OCI-LY7 (cell line): ENCODE results near the gene IGF1R. TPM values are rescaled to one million over a fixed set of nuclear protein-coding genes. Genes with fewer than 3 reads are reported as not detected.

Experiments used
- BruUV-seq: library from RNA; stranded (reverse); fragments of 400-500 nt; replicated peaks from 2 replicates; lab custom pipeline; 2021; lab: Mats Ljungman, UMichigan
- CTCF ChIA-PET: fragments of 300-600 bp; sonication (Branson Sonifier 250); formaldehyde crosslinking; loops from one replicate; lab custom pipeline; 2022; ENCODE audit warnings: antibody characterized with exemption; ENCODE audit not compliant: unreplicated experiment; lab: Charles Lee
- POLR2A ChIA-PET: fragments of 300-600 bp; sonication (Branson Sonifier 250); formaldehyde crosslinking; loops from one replicate; lab custom pipeline; 2022; ENCODE audit warnings: antibody characterized with exemption; lab: Charles Lee
- DNase-seq: peaks from one replicate; pipeline ENCODE4 v3.0.0-alpha.2; 2015; ENCODE audit warnings: low spot score
- H2AFZ ChIP-seq: fragments of 200-600 bp; sonication (generic), shearing (Covaris generic); 2 replicates; pipeline ENCODE4 v1.6.1; 2014; ENCODE audit warnings: mild to moderate bottlenecking, antibody characterized with exemption, low read length, moderate library complexity
- H3K27ac ChIP-seq: fragments of 200-600 bp; sonication (generic); 2 replicates; pipeline ENCODE4 v1.5.1; 2014; ENCODE audit warnings: mixed run types, low read depth, mild to moderate bottlenecking, moderate library complexity, low read length, inconsistent platforms; ENCODE audit not compliant: poor library complexity, severe bottlenecking
- H3K36me3 ChIP-seq: fragments of 200-600 bp; sonication (generic); 2 replicates; pipeline ENCODE4 v1.6.1; 2014; ENCODE audit warnings: mild to moderate bottlenecking, antibody characterized with exemption, low read length, moderate library complexity, mixed read lengths; ENCODE audit not compliant: insufficient read depth
- H3K4me1 ChIP-seq: fragments of 200-600 bp; sonication (generic); 2 replicates; pipeline ENCODE4 v1.5.1; 2014; ENCODE audit warnings: mild to moderate bottlenecking, low read length; ENCODE audit not compliant: insufficient read depth, poor library complexity, severe bottlenecking
- H3K4me2 ChIP-seq: fragments of 200-600 bp; sonication (generic); 2 replicates; pipeline ENCODE4 v1.6.1; 2014; ENCODE audit warnings: mild to moderate bottlenecking, low read length
- H3K4me3 ChIP-seq: fragments of 200-600 bp; sonication (generic); 2 replicates; pipeline ENCODE4 v1.5.1; 2014; ENCODE audit warnings: mild to moderate bottlenecking, low read depth, low read length; ENCODE audit not compliant: poor library complexity, severe bottlenecking
- H3K79me2 ChIP-seq: fragments of 200-600 bp; sonication (generic); 2 replicates; pipeline ENCODE4 v1.6.1; 2016; ENCODE audit warnings: low read depth, mild to moderate bottlenecking, low read length, moderate library complexity, mixed read lengths; ENCODE audit not compliant: insufficient read depth
- H3K9me2 ChIP-seq: fragments of 200-600 bp; sonication (generic); 2 replicates; pipeline ENCODE4 v1.6.1; 2016; ENCODE audit warnings: mild to moderate bottlenecking, low read length, mixed read lengths; ENCODE audit not compliant: insufficient read depth
- H3K9me3 ChIP-seq: fragments of 200-600 bp; sonication (generic); 2 replicates; pipeline ENCODE4 v1.6.1; 2014; ENCODE audit warnings: mild to moderate bottlenecking, mixed run types, low read length, mixed read lengths
- H4K20me1 ChIP-seq: fragments of 200-600 bp; sonication (generic); 2 replicates; pipeline ENCODE4 v1.6.1; 2014; ENCODE audit warnings: mild to moderate bottlenecking, antibody characterized with exemption, low read length, moderate library complexity, mixed read lengths; ENCODE audit not compliant: insufficient read depth
- EZH2phosphoT487 ChIP-seq: fragments of 200-600 bp; sonication (generic); IDR thresholded peaks from 2 replicates; pipeline ENCODE4 v1.6.1; 2018; ENCODE audit warnings: low read depth, borderline replicate concordance, mild to moderate bottlenecking, mixed run types, antibody characterized with exemption, low read length, moderate library complexity, mixed read lengths
- intact Hi-C: fragments of 100-400 bp; cut with micrococcal nuclease; formaldehyde crosslinking; loops from one replicate; pipeline ENCODE4 v1.10.0; 2022; ENCODE audit not compliant: unreplicated experiment
- total RNA-seq, 2 experiments: library from RNA; depleted of rRNA in 1 of 2; stranded (reverse); fragments of >200 nt in 1 of 2; shearing (Covaris generic) in 1 of 2; gene quantifications; 2 replicates each; pipeline ENCODE4 v1.2.3, GENCODE V29; 2014 to 2022
- TF ChIP-seq, protein P1 (sequence below): fragments of 200-600 bp; sonication (generic); conservative IDR thresholded peaks from 2 replicates; pipeline ENCODE4 v1.5.1; 2014; ENCODE audit warnings: mild to moderate bottlenecking, antibody characterized with exemption, low read length, moderate library complexity, mixed read lengths

IGF1R gene
- total RNA-seq, 2 experiments from 2014 or later, result 26.5 to 29.1 TPM

- ChIA-PET CTCF (no interaction called here), POLR2A (interaction anchor here (0.5 kb wide), 1 partner anchor 345 kb away, joined by 3 read pairs; no protein-coding TSS in a partner anchor)
- Histone ChIP-seq H3K4me2 (no peak overlapping the region), H3K27ac (no peak overlapping the region), H3K4me1 (no peaks in the 10 kb centered on the region), H2AFZ (no peak overlapping the region), H3K79me2 (no peaks in the 10 kb centered on the region), H3K4me3 (no peak overlapping the region), H4K20me1 (peaks cover 14% of the 10 kb centered on the region; the same call in 1 of the 2 replicates), H3K36me3 (no peaks in the 10 kb centered on the region), H3K9me3 (no peaks in the 10 kb centered on the region), H3K9me2 (no peaks in the 10 kb centered on the region)
- BruUV-seq, result no TSS peak
- TF ChIP-seq, protein P1, sequence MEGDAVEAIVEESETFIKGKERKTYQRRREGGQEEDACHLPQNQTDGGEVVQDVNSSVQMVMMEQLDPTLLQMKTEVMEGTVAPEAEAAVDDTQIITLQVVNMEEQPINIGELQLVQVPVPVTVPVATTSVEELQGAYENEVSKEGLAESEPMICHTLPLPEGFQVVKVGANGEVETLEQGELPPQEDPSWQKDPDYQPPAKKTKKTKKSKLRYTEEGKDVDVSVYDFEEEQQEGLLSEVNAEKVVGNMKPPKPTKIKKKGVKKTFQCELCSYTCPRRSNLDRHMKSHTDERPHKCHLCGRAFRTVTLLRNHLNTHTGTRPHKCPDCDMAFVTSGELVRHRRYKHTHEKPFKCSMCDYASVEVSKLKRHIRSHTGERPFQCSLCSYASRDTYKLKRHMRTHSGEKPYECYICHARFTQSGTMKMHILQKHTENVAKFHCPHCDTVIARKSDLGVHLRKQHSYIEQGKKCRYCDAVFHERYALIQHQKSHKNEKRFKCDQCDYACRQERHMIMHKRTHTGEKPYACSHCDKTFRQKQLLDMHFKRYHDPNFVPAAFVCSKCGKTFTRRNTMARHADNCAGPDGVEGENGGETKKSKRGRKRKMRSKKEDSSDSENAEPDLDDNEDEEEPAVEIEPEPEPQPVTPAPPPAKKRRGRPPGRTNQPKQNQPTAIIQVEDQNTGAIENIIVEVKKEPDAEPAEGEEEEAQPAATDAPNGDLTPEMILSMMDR, result no peak
- no peak for TF ChIP-seq EZH2phosphoT487
- DNase-seq, result no peak
- intact Hi-C loops, result no loop called here
Measured at GRCh38 chr15:98727115-98728040, 79.0 kb downstream of the IGF1R start.

DNA sequence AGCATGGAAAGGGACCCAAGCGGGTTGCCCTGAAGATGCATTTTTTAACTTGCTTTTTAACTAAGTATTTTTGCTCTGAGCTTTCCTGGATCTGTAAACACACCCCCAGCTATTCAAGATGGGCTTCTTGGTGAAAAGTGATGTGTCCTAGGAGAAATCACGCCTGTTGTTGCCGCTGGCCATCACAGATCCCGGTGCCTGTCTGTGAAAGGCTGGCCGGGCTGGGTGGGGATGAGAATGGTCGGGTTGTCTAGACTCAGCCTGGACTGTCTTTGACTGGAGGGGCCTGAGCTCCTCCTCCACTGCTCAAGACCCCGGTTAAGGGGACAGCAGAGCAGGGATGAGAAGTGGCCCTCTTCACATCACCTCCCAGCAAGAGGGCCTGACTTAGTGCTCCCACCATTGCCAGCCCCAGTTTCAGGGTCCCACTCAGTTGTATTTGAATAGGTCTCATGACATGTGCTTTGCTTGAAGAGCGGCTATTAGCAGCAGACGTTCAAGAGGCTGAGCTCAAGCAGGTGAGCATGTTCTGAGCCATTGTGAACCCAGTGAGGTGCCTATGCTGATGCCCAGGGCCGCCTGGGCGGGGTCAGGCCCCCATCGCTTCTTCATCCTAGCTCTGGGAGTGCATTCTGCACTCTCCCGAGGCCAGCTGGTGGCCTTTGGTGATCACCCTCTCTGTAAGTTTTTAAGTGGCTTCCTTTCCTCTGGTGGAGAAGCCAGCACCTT, 79.9 kb downstream of the IGF1R start:
- POLR2A ChIA-PET, result no interaction called here
- CTCF ChIA-PET, result interaction anchor here (1.1 kb wide), 1 partner anchor 10 kb away, joined by 3 read pairs; no protein-coding TSS in a partner anchor
- BruUV-seq, result no TSS peak

More for the DNA sequence above, 79.9 kb downstream of the IGF1R start:
- no peak overlapping the region for H3K4me3 ChIP-seq
- H2AFZ ChIP-seq, result no peak overlapping the region
- peaks cover 14% of the 10 kb centered on the region; the same call in 1 of the 2 replicates for H4K20me1 ChIP-seq
- no peaks in the 10 kb centered on the region for H3K4me1 ChIP-seq
- no peaks in the 10 kb centered on the region for H3K9me3 ChIP-seq
- TF ChIP-seq, protein P1, result no peak
- no peak for TF ChIP-seq EZH2phosphoT487
- no peak for DNase-seq
- H3K36me3 ChIP-seq, result no peaks in the 10 kb centered on the region
- intact Hi-C loops, result no loop called here
- H3K9me2 ChIP-seq, result no peaks in the 10 kb centered on the region
- no peak overlapping the region for H3K27ac ChIP-seq
- no peaks in the 10 kb centered on the region for H3K79me2 ChIP-seq
- no peak overlapping the region for H3K4me2 ChIP-seq
